IMR-90 (cell line): ENCODE measurements around the gene CENATAC. TPM values are rescaled to one million over a fixed set of nuclear protein-coding genes. Genes with fewer than 3 reads are reported as not detected.
"Not testable (repeated sequence)": the region's sequence is repeated elsewhere in the genome, so short reads cannot be mapped to it uniquely, and the experiment has no call there.

Experiments
- ATAC-seq: fragments of 200-7000 bp; cut with Tn5 transposase; 2 replicates; pipeline ENCODE4 v1.9.1; 2020; ENCODE audit warnings: low read depth, mild to moderate bottlenecking, moderate library complexity
- BruUV-seq: library from RNA; stranded (reverse); fragments of 400-500 nt; replicated peaks from 2 replicates; lab custom pipeline; 2021; lab: Mats Ljungman, UMichigan
- CTCF ChIA-PET: fragments of 300-600 bp; formaldehyde crosslinking; extraction: SDS; loops from one replicate; lab custom pipeline; 2021; ENCODE audit warnings: antibody characterized with exemption; lab: Yijun Ruan, JAX
- POLR2A ChIA-PET: fragments of 300-600 bp; sonication (Branson Sonifier 250); formaldehyde crosslinking; loops from one replicate; lab custom pipeline; 2022; ENCODE audit warnings: antibody characterized with exemption; ENCODE audit not compliant: unreplicated experiment; lab: Charles Lee
- DNase-seq: peaks from one replicate; pipeline ENCODE4 v3.0.0; 2013
- H2AFZ ChIP-seq: replicated peaks from 2 replicates; pipeline ENCODE3; 2013; ENCODE audit warnings: low read length, mild to moderate bottlenecking; ENCODE audit not compliant: poor library complexity
- H2AK5ac ChIP-seq: 2 replicates; pipeline ENCODE4 v1.6.1; 2013; ENCODE audit warnings: low read depth, low read length, inconsistent platforms
- H2AK9ac ChIP-seq: replicated peaks from 2 replicates; pipeline ENCODE3; 2013; ENCODE audit warnings: mild to moderate bottlenecking, low read depth, low read length, moderate library complexity; ENCODE audit not compliant: poor library complexity
- H2BK120ac ChIP-seq: 2 replicates; pipeline ENCODE4 v1.6.1; 2013; ENCODE audit warnings: low read depth, low read length, inconsistent platforms
- H2BK15ac ChIP-seq: 3 replicates; pipeline ENCODE4 v1.6.1; 2013; ENCODE audit warnings: low read depth, low read length, inconsistent platforms
- H2BK20ac ChIP-seq: 2 replicates; pipeline ENCODE4 v1.6.1; 2013; ENCODE audit warnings: low read depth, mild to moderate bottlenecking, inconsistent platforms, low read length, moderate library complexity
- H2BK5ac ChIP-seq: 2 replicates; pipeline ENCODE4 v1.6.1; 2013; ENCODE audit warnings: mild to moderate bottlenecking, low read depth, low read length, inconsistent platforms; ENCODE audit not compliant: poor library complexity, severe bottlenecking
- H3K14ac ChIP-seq: replicated peaks from 2 replicates; pipeline ENCODE4 v1.6.1; 2013; ENCODE audit warnings: low read depth, low read length, inconsistent platforms
- H3K18ac ChIP-seq: 2 replicates; pipeline ENCODE4 v1.6.1; 2013; ENCODE audit warnings: low read depth, low read length, control low read depth
- H3K23ac ChIP-seq: 2 replicates; pipeline ENCODE4 v1.6.1; 2013; ENCODE audit warnings: low read depth, low read length, inconsistent platforms
- H3K27ac ChIP-seq: 2 replicates; pipeline ENCODE4 v1.5.1; 2013; ENCODE audit warnings: mild to moderate bottlenecking, control low read depth, low read length; ENCODE audit not compliant: insufficient read depth
- H3K27me3 ChIP-seq: 2 replicates; pipeline ENCODE4 v1.6.1; 2013; ENCODE audit warnings: low read length; ENCODE audit not compliant: control insufficient read depth, insufficient read depth
- H3K36me3 ChIP-seq: 2 replicates; pipeline ENCODE4 v1.6.1; 2013; ENCODE audit warnings: low read length, mixed read lengths; ENCODE audit not compliant: control insufficient read depth, insufficient read depth
- H3K4ac ChIP-seq: 2 replicates; pipeline ENCODE4 v1.6.1; 2013; ENCODE audit warnings: low read depth, low read length, inconsistent platforms
- H3K4me1 ChIP-seq: 2 replicates; pipeline ENCODE4 v1.6.1; 2013; ENCODE audit warnings: low read length, mixed read lengths; ENCODE audit not compliant: control insufficient read depth, insufficient read depth
- H3K4me2 ChIP-seq: 2 replicates; pipeline ENCODE4 v1.6.1; 2013; ENCODE audit warnings: low read depth, mild to moderate bottlenecking, control low read depth, low read length, moderate library complexity
- H3K4me3 ChIP-seq: 2 replicates; pipeline ENCODE4 v1.5.1; 2013; ENCODE audit warnings: low read depth, mild to moderate bottlenecking, control low read depth, low read length, moderate library complexity; ENCODE audit not compliant: insufficient read depth
- H3K56ac ChIP-seq: 2 replicates; pipeline ENCODE4 v1.6.1; 2013; ENCODE audit warnings: low read length, inconsistent platforms; ENCODE audit not compliant: insufficient read depth; ENCODE audit errors: extremely low read depth
- H3K79me1 ChIP-seq, 2 experiments: 2 replicates each; pipeline ENCODE4 v1.6.1; 2013; ENCODE audit warnings: low read length in 2 of 2, inconsistent platforms in 1 of 2, low read depth in 1 of 2
- H3K9ac ChIP-seq: 2 replicates; pipeline ENCODE4 v1.6.1; 2013; ENCODE audit warnings: low read depth, low read length, control low read depth
- H3K9me1 ChIP-seq: 2 replicates; pipeline ENCODE4 v1.6.1; 2013; ENCODE audit warnings: low read length, inconsistent platforms; ENCODE audit not compliant: insufficient read depth
- H3K9me3 ChIP-seq: 2 replicates; pipeline ENCODE4 v1.6.1; 2013; ENCODE audit warnings: low read length; ENCODE audit not compliant: control insufficient read depth, insufficient read depth
- H4K20me1 ChIP-seq: 2 replicates; pipeline ENCODE4 v1.6.1; 2013; ENCODE audit warnings: low read length, inconsistent platforms; ENCODE audit not compliant: insufficient read depth
- H4K5ac ChIP-seq: 2 replicates; pipeline ENCODE4 v1.6.1; 2013; ENCODE audit warnings: mild to moderate bottlenecking, low read depth, low read length, control low read depth
- H4K8ac ChIP-seq, 2 experiments: 2 replicates each; pipeline ENCODE4 v1.6.1; 2013; ENCODE audit warnings: low read depth in 2 of 2, low read length in 2 of 2, control low read depth in 1 of 2, inconsistent platforms in 1 of 2
- H4K91ac ChIP-seq: 2 replicates; pipeline ENCODE4 v1.6.1; 2013; ENCODE audit warnings: low read depth, low read length, inconsistent platforms; ENCODE audit not compliant: insufficient read depth
- WGBS, 2 experiments: methylation state at CpG; one replicate each; pipeline versions ENCODE4 v1.1.5 to v1.1.7; 2013; ENCODE audit warnings: missing lambda C conversion rate in 2 of 2; ENCODE audit not compliant: insufficient read length in 1 of 2; ENCODE audit errors: extremely low coverage in 2 of 2; 5-methylcytosine and 5-hydroxymethylcytosine counted together
- dilution Hi-C: fragments of 300-500 bp; cut with HindIII; formaldehyde crosslinking; loops from one replicate; pipeline ENCODE4 v1.14.3; 2018; ENCODE audit warnings: low sequenced_read_pairs; ENCODE audit not compliant: unreplicated experiment
- in situ Hi-C: fragments of 300-500 bp; cut with MboI; formaldehyde crosslinking; loops from 3 replicates; pipeline ENCODE4 v1.14.3; 2019; ENCODE audit warnings: low sequenced_read_pairs, inconsistent platforms, mixed read lengths
- intact Hi-C: fragments of 100-400 bp; cut with micrococcal nuclease; formaldehyde crosslinking; loops from 2 replicates; pipeline ENCODE4 v1.10.0; 2022
- polyA plus RNA-seq, 3 experiments: library from polyadenylated mRNA; depleted of rRNA; stranded (reverse); fragments of >200 nt; gene quantifications; 2 replicates each; pipeline ENCODE4 v1.2.3, GENCODE V29; 2012; ENCODE audit warnings: low replicate concordance in 1 of 3
- total RNA-seq: library from RNA; depleted of rRNA; stranded (reverse); fragments of >200 nt; gene quantifications from 2 replicates; pipeline ENCODE4 v1.2.3, GENCODE V29; 2012

The CENATAC gene
- total and polyA plus RNA-seq, 2 of the 4 experiments (the other 2 are of a cell fraction), result 13.1 to 16.7 TPM

- H2AK9ac ChIP-seq, H3K9me3 ChIP-seq, H3K4ac ChIP-seq, H3K14ac ChIP-seq, H4K20me1 ChIP-seq, H3K9me1 ChIP-seq, H3K18ac ChIP-seq, ATAC-seq, intact Hi-C loops, dilution Hi-C loops, H4K5ac ChIP-seq, H2BK15ac ChIP-seq, BruUV-seq, H2BK120ac ChIP-seq, CTCF ChIA-PET, H3K4me2 ChIP-seq, H3K36me3 ChIP-seq, H3K79me1 ChIP-seq, H3K4me1 ChIP-seq, H3K9ac ChIP-seq, H3K23ac ChIP-seq, DNase-seq, H3K56ac ChIP-seq, H4K91ac ChIP-seq, H2AFZ ChIP-seq, in situ Hi-C loops, H3K27me3 ChIP-seq, H2AK5ac ChIP-seq, H2BK5ac ChIP-seq, H3K4me3 ChIP-seq, H3K27ac ChIP-seq, H2BK20ac ChIP-seq, POLR2A ChIA-PET, H4K8ac ChIP-seq: not testable (repeated sequence)
- no CpG with 5 or more reads among the region's 11 CpGs for WGBS, 2 experiments
These were observed 41.5 kb downstream of the CENATAC start for GRCh38 chr11:119039471-119039870.
